ENCODE measurements around the gene TUBB1.

DNA sequence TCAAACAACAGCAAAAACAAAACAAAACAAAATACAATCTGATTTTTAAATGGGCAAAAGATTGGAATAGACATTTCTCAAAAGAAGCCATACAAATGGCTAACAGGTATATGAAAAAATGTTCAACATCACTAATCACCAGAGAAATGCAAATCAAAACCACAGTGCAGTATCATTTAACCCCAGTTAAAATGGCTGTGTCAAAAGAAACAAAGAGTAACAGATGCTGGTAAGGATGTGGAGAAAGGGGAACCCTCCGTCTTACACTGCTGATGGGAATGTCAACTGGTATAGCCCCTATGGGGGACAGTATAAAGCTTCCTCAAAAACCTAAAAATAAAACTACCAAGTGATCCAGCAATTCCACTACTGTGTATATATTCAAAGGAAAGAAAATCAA lies 49.1 kb upstream of the TUBB1 start:
- TF ChIP-seq, protein P1, sequence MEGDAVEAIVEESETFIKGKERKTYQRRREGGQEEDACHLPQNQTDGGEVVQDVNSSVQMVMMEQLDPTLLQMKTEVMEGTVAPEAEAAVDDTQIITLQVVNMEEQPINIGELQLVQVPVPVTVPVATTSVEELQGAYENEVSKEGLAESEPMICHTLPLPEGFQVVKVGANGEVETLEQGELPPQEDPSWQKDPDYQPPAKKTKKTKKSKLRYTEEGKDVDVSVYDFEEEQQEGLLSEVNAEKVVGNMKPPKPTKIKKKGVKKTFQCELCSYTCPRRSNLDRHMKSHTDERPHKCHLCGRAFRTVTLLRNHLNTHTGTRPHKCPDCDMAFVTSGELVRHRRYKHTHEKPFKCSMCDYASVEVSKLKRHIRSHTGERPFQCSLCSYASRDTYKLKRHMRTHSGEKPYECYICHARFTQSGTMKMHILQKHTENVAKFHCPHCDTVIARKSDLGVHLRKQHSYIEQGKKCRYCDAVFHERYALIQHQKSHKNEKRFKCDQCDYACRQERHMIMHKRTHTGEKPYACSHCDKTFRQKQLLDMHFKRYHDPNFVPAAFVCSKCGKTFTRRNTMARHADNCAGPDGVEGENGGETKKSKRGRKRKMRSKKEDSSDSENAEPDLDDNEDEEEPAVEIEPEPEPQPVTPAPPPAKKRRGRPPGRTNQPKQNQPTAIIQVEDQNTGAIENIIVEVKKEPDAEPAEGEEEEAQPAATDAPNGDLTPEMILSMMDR (IDR thresholded peaks at IDR 0.05): no peak
- TF ChIP-seq POLR2A (IDR thresholded peaks at IDR 0.05): no peak
